ENCODE data around the gene SSUH2. TPM values are rescaled to one million over a fixed set of nuclear protein-coding genes. Genes with fewer than 3 reads are reported as not detected.
"Not testable (repeated sequence)": the region's sequence is repeated elsewhere in the genome, so short reads cannot be mapped to it uniquely, and the experiment has no call there.

SSUH2 gene
- total and polyA plus RNA-seq, 4 donors, result 0.07 to 3.4 (median 0.34) TPM

- WGBS, 2 donors, result 92 to 94% methylated on average over 2 of the region's 2 CpGs
- no peak overlapping the region for H3K9ac ChIP-seq (ENCODE audit: insufficient read depth in 1 of 2, low read length in 2 of 2)
- H3K27ac ChIP-seq (ENCODE audit: low read depth in 1 of 2, low read length in 1 of 2), result no peak overlapping the region
- ATAC-seq (ENCODE audit: insufficient read depth, low FRiP score), result no peak
- no peak for TF ChIP-seq CTCF (IDR thresholded peaks at IDR 0.05; ENCODE audit: control extremely low read depth, extremely low read depth)
- H3K9me3 ChIP-seq (ENCODE audit: control insufficient read depth in 4 of 4, insufficient read depth in 3 of 4, low read length in 3 of 4), result peaks cover 0 to 2% (median 0%) of the 10 kb centered on the region in 4 donors
- H3K4me1 ChIP-seq (ENCODE audit: control insufficient read depth in 5 of 5, insufficient read depth in 5 of 5, low read length in 5 of 5), result peaks cover 0 to 17% (median 8%) of the 10 kb centered on the region in 5 donors
- H3K36me3 ChIP-seq (ENCODE audit: control insufficient read depth in 4 of 4, insufficient read depth in 4 of 4, low read length in 4 of 4), result no peaks in the 10 kb centered on the region
- no peak overlapping the region for H3K4me3 ChIP-seq
- no peaks in the 10 kb centered on the region for H3K27me3 ChIP-seq (ENCODE audit: control insufficient read depth in 3 of 3, insufficient read depth in 3 of 3, low read length in 2 of 3)
- DNase-seq, result no peak
These were observed 59.9 kb downstream of the SSUH2 start for GRCh38 chr3:8584661-8585060.

GRCh38 chr3:8581806-8582445, 62.7 kb downstream of the SSUH2 start:
- 80 to 82% methylated on average over 6 of the region's 6 CpGs for WGBS, 2 donors
- Histone ChIP-seq H3K27ac (ENCODE audit: low read depth in 1 of 2, low read length in 1 of 2) (peak overlapping the region in 1 of 2 donors; percentile 61), H3K9me3 (ENCODE audit: control insufficient read depth in 4 of 4, insufficient read depth in 3 of 4, low read length in 3 of 4) (peaks cover 0 to under 1% (median 0%) of the 10 kb centered on the region in 4 donors)

GRCh38 chr3:8581373-8581772, 63.2 kb downstream of the SSUH2 start:
- H3K9ac ChIP-seq (ENCODE audit: insufficient read depth in 1 of 2, low read length in 2 of 2), result no peak overlapping the region
- H3K27ac ChIP-seq (ENCODE audit: low read depth in 1 of 2, low read length in 1 of 2), result peak overlapping the region in 1 of 2 donors; percentile 37
- H3K27me3 ChIP-seq (ENCODE audit: control insufficient read depth in 3 of 3, insufficient read depth in 3 of 3, low read length in 2 of 3), result no peaks in the 10 kb centered on the region
- no peak for TF ChIP-seq CTCF (IDR thresholded peaks at IDR 0.05; ENCODE audit: control extremely low read depth, extremely low read depth)
- 80 to 85% methylated on average over 3 of the region's 3 CpGs for WGBS, 2 donors
- DNase-seq (no peak), ATAC-seq (ENCODE audit: insufficient read depth, low FRiP score) (no peak)
- H3K4me1 ChIP-seq (ENCODE audit: control insufficient read depth in 5 of 5, insufficient read depth in 5 of 5, low read length in 5 of 5), result peaks cover 0 to 17% (median 8%) of the 10 kb centered on the region in 5 donors
- peaks cover 0 to 2% (median under 1%) of the 10 kb centered on the region in 4 donors for H3K36me3 ChIP-seq (ENCODE audit: control insufficient read depth in 4 of 4, insufficient read depth in 4 of 4, low read length in 4 of 4)
- H3K4me3 ChIP-seq, result no peak overlapping the region
- no peaks in the 10 kb centered on the region for H3K9me3 ChIP-seq (ENCODE audit: control insufficient read depth in 4 of 4, insufficient read depth in 3 of 4, low read length in 3 of 4)

More at GRCh38 chr3:8581806-8582445, 62.7 kb downstream of the SSUH2 start:
- DNase-seq (peak; percentile 52 to 65 (median 53)), ATAC-seq (ENCODE audit: insufficient read depth, low FRiP score) (no peak)
- H3K36me3 ChIP-seq (ENCODE audit: control insufficient read depth in 4 of 4, insufficient read depth in 4 of 4, low read length in 4 of 4), result no peaks in the 10 kb centered on the region
- no peak for TF ChIP-seq CTCF (IDR thresholded peaks at IDR 0.05; ENCODE audit: control extremely low read depth, extremely low read depth)
- H3K27me3 ChIP-seq (ENCODE audit: control insufficient read depth in 3 of 3, insufficient read depth in 3 of 3, low read length in 2 of 3), result no peaks in the 10 kb centered on the region
- no peak overlapping the region for H3K9ac ChIP-seq (ENCODE audit: insufficient read depth in 1 of 2, low read length in 2 of 2)
- peaks cover 0 to 17% (median 8%) of the 10 kb centered on the region in 5 donors for H3K4me1 ChIP-seq (ENCODE audit: control insufficient read depth in 5 of 5, insufficient read depth in 5 of 5, low read length in 5 of 5)
- no peak overlapping the region for H3K4me3 ChIP-seq

GRCh38 chr3:8580434-8580833, 64.2 kb downstream of the SSUH2 start:
- 61 to 65% methylated on average over 5 of the region's 5 CpGs for whole genome bisulfite sequencing, 2 donors
- H3K4me1 ChIP-seq (ENCODE audit: control insufficient read depth in 5 of 5, insufficient read depth in 5 of 5, low read length in 5 of 5), result peaks cover 0 to 17% (median 8%) of the 10 kb centered on the region in 5 donors
- H3K27ac ChIP-seq (ENCODE audit: low read depth in 1 of 2, low read length in 1 of 2), result peak overlapping the region in 1 of 2 donors; percentile 12
- H3K36me3 ChIP-seq (ENCODE audit: control insufficient read depth in 4 of 4, insufficient read depth in 4 of 4, low read length in 4 of 4); DNase-seq; ATAC-seq (ENCODE audit: insufficient read depth, low FRiP score); H3K4me3 ChIP-seq; H3K9ac ChIP-seq (ENCODE audit: insufficient read depth in 1 of 2, low read length in 2 of 2); H3K27me3 ChIP-seq (ENCODE audit: control insufficient read depth in 3 of 3, insufficient read depth in 3 of 3, low read length in 2 of 3); H3K9me3 ChIP-seq (ENCODE audit: control insufficient read depth in 4 of 4, insufficient read depth in 3 of 4, low read length in 3 of 4): not testable (repeated sequence)

Measured in lung (tissue), 12 donors.